A549 (cell line): ENCODE measurements around the gene TACC3.
A peak's percentile ranks its signal among the peaks of the same experiment; 100 is the strongest.

Experiments used
- CHD2 ChIP-seq: fragments of 150-350 bp; IDR thresholded peaks from 2 replicates; pipeline ENCODE4 v1.6.1; 2014; ENCODE audit warnings: low read length; ENCODE audit not compliant: partially characterized antibody
- EHF ChIP-seq: fragments of 250-450 bp; sonication (Bioruptor Pico); IDR thresholded peaks from 2 replicates; pipeline ENCODE4 v1.5.0; 2020; ENCODE audit warnings: mild to moderate bottlenecking
- EP300 ChIP-seq, 2 experiments: fragments of >200 bp; sonication (Bioruptor Twin); formaldehyde crosslinking; IDR thresholded peaks; 2 replicates in 1 of 2; 3 replicates in 1 of 2; pipeline ENCODE4 v1.6.1; 2016 to 2017
- HOXB5 ChIP-seq: fragments of 250-450 bp; sonication (Bioruptor Pico); IDR thresholded peaks from 2 replicates; pipeline ENCODE4 v1.5.0; 2020; ENCODE audit warnings: mild to moderate bottlenecking, moderate library complexity
- KDM5A ChIP-seq: fragments of 200-600 bp; sonication (generic); IDR thresholded peaks from 2 replicates; pipeline ENCODE4 v1.6.1; 2016; ENCODE audit warnings: antibody characterized with exemption, mild to moderate bottlenecking
- MYC ChIP-seq: IDR thresholded peaks from 2 replicates; pipeline ENCODE4 v1.6.1; 2012; ENCODE audit warnings: mild to moderate bottlenecking, inconsistent platforms, low read length, improper control_type of control experiment, borderline replicate concordance
- POLR2A ChIP-seq: IDR thresholded peaks from 2 replicates; pipeline ENCODE4 v1.6.1; 2012; ENCODE audit warnings: mild to moderate bottlenecking, low read length
- RFX5 ChIP-seq: fragments of 450-650 bp; IDR thresholded peaks from 2 replicates; pipeline ENCODE4 v1.7.1; 2014; ENCODE audit warnings: antibody characterized with exemption, mild to moderate bottlenecking, moderate library complexity
- ZFP36 ChIP-seq: fragments of 450-650 bp; IDR thresholded peaks from 2 replicates; pipeline ENCODE4 v1.6.1; 2014; ENCODE audit warnings: borderline replicate concordance; ENCODE audit not compliant: partially characterized antibody
- TF ChIP-seq, protein P1 (sequence below): fragments of >200 bp; sonication (Bioruptor Twin); formaldehyde crosslinking; IDR thresholded peaks from 3 replicates; pipeline ENCODE4 v1.5.1; 2016
- TF ChIP-seq, protein P2 (sequence below): fragments of 450-650 bp; IDR thresholded peaks from 2 replicates; pipeline ENCODE4 v1.6.1; 2014; ENCODE audit warnings: antibody characterized with exemption
- TF ChIP-seq, protein P3 (sequence below): IDR thresholded peaks from 2 replicates; pipeline ENCODE4 v1.6.1; 2012
- TF ChIP-seq, protein P4 (sequence below): fragments of 200-600 bp; sonication (generic); IDR thresholded peaks from 2 replicates; pipeline ENCODE4 v1.6.1; 2016; ENCODE audit warnings: antibody characterized with exemption, mild to moderate bottlenecking, moderate library complexity
- TF ChIP-seq, protein P5 (sequence below): fragments of 250-450 bp; sonication (Bioruptor Pico); IDR thresholded peaks from 2 replicates; pipeline ENCODE4 v1.5.0; 2021; ENCODE audit warnings: mild to moderate bottlenecking, moderate library complexity, borderline replicate concordance

DNA sequence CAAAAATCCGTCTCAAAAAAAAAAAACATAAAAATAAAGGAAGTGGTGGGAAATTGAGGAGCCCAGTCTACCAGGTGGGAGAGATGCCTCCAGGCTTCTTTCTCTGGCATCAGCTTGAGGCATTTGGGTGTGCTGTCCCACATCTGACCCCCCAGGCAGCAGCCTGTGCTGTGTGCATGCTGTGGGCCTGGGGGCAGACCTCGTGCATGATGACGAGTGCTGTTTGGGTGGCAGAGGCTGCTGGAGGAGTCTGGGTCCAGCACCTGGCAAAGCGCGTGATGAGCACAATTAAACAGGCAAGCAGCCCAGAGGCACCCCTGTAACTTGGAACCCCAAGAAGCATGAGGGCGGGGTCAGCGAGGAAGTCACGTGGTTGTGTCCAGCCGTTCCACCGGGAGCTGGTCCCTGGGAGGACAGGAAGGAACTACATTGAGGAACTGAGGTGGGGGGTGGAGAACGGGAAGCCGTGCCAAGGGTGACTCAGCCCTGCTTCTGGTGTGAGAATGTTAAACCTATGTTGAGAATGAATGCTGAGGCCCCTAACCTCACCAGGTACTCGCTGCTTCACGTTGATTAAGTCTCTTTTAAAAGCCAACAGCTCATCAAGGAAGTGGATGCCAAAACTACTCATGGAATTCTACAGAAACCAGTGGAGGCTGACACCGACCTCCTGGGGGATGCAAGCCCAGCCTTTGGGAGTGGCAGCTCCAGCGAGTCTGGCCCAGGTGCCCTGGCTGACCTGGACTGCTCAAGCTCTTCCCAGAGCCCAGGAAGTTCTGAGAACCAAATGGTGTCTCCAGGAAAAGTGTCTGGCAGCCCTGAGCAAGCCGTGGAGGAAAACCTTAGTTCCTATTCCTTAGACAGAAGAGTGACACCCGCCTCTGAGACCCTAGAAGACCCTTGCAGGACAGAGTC lies 6.1 kb downstream of the TACC3 start:
- TF ChIP-seq POLR2A (no peak), ZFP36 (no peak), EHF (CRISPR knock-in tag) (no peak), KDM5A (no peak), EP300 (IDR thresholded peaks at IDR 0.05) (no peak), RFX5 (no peak), MYC (no peak), CHD2 (no peak), HOXB5 (CRISPR knock-in tag) (no peak)
- TF ChIP-seq, protein P1, sequence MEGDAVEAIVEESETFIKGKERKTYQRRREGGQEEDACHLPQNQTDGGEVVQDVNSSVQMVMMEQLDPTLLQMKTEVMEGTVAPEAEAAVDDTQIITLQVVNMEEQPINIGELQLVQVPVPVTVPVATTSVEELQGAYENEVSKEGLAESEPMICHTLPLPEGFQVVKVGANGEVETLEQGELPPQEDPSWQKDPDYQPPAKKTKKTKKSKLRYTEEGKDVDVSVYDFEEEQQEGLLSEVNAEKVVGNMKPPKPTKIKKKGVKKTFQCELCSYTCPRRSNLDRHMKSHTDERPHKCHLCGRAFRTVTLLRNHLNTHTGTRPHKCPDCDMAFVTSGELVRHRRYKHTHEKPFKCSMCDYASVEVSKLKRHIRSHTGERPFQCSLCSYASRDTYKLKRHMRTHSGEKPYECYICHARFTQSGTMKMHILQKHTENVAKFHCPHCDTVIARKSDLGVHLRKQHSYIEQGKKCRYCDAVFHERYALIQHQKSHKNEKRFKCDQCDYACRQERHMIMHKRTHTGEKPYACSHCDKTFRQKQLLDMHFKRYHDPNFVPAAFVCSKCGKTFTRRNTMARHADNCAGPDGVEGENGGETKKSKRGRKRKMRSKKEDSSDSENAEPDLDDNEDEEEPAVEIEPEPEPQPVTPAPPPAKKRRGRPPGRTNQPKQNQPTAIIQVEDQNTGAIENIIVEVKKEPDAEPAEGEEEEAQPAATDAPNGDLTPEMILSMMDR: no peak
- TF ChIP-seq, protein P2, sequence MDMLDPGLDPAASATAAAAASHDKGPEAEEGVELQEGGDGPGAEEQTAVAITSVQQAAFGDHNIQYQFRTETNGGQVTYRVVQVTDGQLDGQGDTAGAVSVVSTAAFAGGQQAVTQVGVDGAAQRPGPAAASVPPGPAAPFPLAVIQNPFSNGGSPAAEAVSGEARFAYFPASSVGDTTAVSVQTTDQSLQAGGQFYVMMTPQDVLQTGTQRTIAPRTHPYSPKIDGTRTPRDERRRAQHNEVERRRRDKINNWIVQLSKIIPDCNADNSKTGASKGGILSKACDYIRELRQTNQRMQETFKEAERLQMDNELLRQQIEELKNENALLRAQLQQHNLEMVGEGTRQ: peak; percentile 81
- TF ChIP-seq, protein P3, sequence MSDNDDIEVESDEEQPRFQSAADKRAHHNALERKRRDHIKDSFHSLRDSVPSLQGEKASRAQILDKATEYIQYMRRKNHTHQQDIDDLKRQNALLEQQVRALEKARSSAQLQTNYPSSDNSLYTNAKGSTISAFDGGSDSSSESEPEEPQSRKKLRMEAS: peak; percentile 72
- TF ChIP-seq, protein P4, sequence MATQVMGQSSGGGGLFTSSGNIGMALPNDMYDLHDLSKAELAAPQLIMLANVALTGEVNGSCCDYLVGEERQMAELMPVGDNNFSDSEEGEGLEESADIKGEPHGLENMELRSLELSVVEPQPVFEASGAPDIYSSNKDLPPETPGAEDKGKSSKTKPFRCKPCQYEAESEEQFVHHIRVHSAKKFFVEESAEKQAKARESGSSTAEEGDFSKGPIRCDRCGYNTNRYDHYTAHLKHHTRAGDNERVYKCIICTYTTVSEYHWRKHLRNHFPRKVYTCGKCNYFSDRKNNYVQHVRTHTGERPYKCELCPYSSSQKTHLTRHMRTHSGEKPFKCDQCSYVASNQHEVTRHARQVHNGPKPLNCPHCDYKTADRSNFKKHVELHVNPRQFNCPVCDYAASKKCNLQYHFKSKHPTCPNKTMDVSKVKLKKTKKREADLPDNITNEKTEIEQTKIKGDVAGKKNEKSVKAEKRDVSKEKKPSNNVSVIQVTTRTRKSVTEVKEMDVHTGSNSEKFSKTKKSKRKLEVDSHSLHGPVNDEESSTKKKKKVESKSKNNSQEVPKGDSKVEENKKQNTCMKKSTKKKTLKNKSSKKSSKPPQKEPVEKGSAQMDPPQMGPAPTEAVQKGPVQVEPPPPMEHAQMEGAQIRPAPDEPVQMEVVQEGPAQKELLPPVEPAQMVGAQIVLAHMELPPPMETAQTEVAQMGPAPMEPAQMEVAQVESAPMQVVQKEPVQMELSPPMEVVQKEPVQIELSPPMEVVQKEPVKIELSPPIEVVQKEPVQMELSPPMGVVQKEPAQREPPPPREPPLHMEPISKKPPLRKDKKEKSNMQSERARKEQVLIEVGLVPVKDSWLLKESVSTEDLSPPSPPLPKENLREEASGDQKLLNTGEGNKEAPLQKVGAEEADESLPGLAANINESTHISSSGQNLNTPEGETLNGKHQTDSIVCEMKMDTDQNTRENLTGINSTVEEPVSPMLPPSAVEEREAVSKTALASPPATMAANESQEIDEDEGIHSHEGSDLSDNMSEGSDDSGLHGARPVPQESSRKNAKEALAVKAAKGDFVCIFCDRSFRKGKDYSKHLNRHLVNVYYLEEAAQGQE: no peak
- TF ChIP-seq, protein P5, sequence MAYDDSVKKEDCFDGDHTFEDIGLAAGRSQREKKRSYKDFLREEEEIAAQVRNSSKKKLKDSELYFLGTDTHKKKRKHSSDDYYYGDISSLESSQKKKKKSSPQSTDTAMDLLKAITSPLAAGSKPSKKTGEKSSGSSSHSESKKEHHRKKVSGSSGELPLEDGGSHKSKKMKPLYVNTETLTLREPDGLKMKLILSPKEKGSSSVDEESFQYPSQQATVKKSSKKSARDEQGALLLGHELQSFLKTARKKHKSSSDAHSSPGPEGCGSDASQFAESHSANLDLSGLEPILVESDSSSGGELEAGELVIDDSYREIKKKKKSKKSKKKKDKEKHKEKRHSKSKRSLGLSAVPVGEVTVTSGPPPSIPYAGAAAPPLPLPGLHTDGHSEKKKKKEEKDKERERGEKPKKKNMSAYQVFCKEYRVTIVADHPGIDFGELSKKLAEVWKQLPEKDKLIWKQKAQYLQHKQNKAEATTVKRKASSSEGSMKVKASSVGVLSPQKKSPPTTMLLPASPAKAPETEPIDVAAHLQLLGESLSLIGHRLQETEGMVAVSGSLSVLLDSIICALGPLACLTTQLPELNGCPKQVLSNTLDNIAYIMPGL: no peak
